OCI-LY7 (cell line): ENCODE data around the gene DFFA. TPM values are rescaled to one million over a fixed set of nuclear protein-coding genes. Genes with fewer than 3 reads are reported as not detected.

Experiments used
- BruUV-seq: library from RNA; stranded (reverse); fragments of 400-500 nt; replicated peaks from 2 replicates; lab custom pipeline; 2021; lab: Mats Ljungman, UMichigan
- CTCF ChIA-PET: fragments of 300-600 bp; sonication (Branson Sonifier 250); formaldehyde crosslinking; loops from one replicate; lab custom pipeline; 2022; ENCODE audit warnings: antibody characterized with exemption; ENCODE audit not compliant: unreplicated experiment; lab: Charles Lee
- POLR2A ChIA-PET: fragments of 300-600 bp; sonication (Branson Sonifier 250); formaldehyde crosslinking; loops from one replicate; lab custom pipeline; 2022; ENCODE audit warnings: antibody characterized with exemption; lab: Charles Lee
- DNase-seq: peaks from one replicate; pipeline ENCODE4 v3.0.0-alpha.2; 2015; ENCODE audit warnings: low spot score
- H2AFZ ChIP-seq: fragments of 200-600 bp; sonication (generic), shearing (Covaris generic); 2 replicates; pipeline ENCODE4 v1.6.1; 2014; ENCODE audit warnings: mild to moderate bottlenecking, antibody characterized with exemption, low read length, moderate library complexity
- H3K27ac ChIP-seq: fragments of 200-600 bp; sonication (generic); 2 replicates; pipeline ENCODE4 v1.5.1; 2014; ENCODE audit warnings: mixed run types, low read depth, mild to moderate bottlenecking, moderate library complexity, low read length, inconsistent platforms; ENCODE audit not compliant: poor library complexity, severe bottlenecking
- H3K36me3 ChIP-seq: fragments of 200-600 bp; sonication (generic); 2 replicates; pipeline ENCODE4 v1.6.1; 2014; ENCODE audit warnings: mild to moderate bottlenecking, antibody characterized with exemption, low read length, moderate library complexity, mixed read lengths; ENCODE audit not compliant: insufficient read depth
- H3K4me1 ChIP-seq: fragments of 200-600 bp; sonication (generic); 2 replicates; pipeline ENCODE4 v1.5.1; 2014; ENCODE audit warnings: mild to moderate bottlenecking, low read length; ENCODE audit not compliant: insufficient read depth, poor library complexity, severe bottlenecking
- H3K4me2 ChIP-seq: fragments of 200-600 bp; sonication (generic); 2 replicates; pipeline ENCODE4 v1.6.1; 2014; ENCODE audit warnings: mild to moderate bottlenecking, low read length
- H3K4me3 ChIP-seq: fragments of 200-600 bp; sonication (generic); 2 replicates; pipeline ENCODE4 v1.5.1; 2014; ENCODE audit warnings: mild to moderate bottlenecking, low read depth, low read length; ENCODE audit not compliant: poor library complexity, severe bottlenecking
- H3K79me2 ChIP-seq: fragments of 200-600 bp; sonication (generic); 2 replicates; pipeline ENCODE4 v1.6.1; 2016; ENCODE audit warnings: low read depth, mild to moderate bottlenecking, low read length, moderate library complexity, mixed read lengths; ENCODE audit not compliant: insufficient read depth
- H3K9me2 ChIP-seq: fragments of 200-600 bp; sonication (generic); 2 replicates; pipeline ENCODE4 v1.6.1; 2016; ENCODE audit warnings: mild to moderate bottlenecking, low read length, mixed read lengths; ENCODE audit not compliant: insufficient read depth
- H3K9me3 ChIP-seq: fragments of 200-600 bp; sonication (generic); 2 replicates; pipeline ENCODE4 v1.6.1; 2014; ENCODE audit warnings: mild to moderate bottlenecking, mixed run types, low read length, mixed read lengths
- H4K20me1 ChIP-seq: fragments of 200-600 bp; sonication (generic); 2 replicates; pipeline ENCODE4 v1.6.1; 2014; ENCODE audit warnings: mild to moderate bottlenecking, antibody characterized with exemption, low read length, moderate library complexity, mixed read lengths; ENCODE audit not compliant: insufficient read depth
- CTCF ChIP-seq: fragments of 200-600 bp; sonication (generic); conservative IDR thresholded peaks from 2 replicates; pipeline ENCODE4 v1.5.1; 2014; ENCODE audit warnings: mild to moderate bottlenecking, antibody characterized with exemption, low read length, moderate library complexity, mixed read lengths
- EZH2phosphoT487 ChIP-seq: fragments of 200-600 bp; sonication (generic); IDR thresholded peaks from 2 replicates; pipeline ENCODE4 v1.6.1; 2018; ENCODE audit warnings: low read depth, borderline replicate concordance, mild to moderate bottlenecking, mixed run types, antibody characterized with exemption, low read length, moderate library complexity, mixed read lengths
- intact Hi-C: fragments of 100-400 bp; cut with micrococcal nuclease; formaldehyde crosslinking; loops from one replicate; pipeline ENCODE4 v1.10.0; 2022; ENCODE audit not compliant: unreplicated experiment
- total RNA-seq, 2 experiments: library from RNA; depleted of rRNA in 1 of 2; stranded (reverse); fragments of >200 nt in 1 of 2; shearing (Covaris generic) in 1 of 2; gene quantifications; 2 replicates each; pipeline ENCODE4 v1.2.3, GENCODE V29; 2014 to 2022

The DFFA gene
- total RNA-seq, 2 experiments from 2014 or later, result 64.6 to 79.0 TPM

- H3K79me2 ChIP-seq, result peaks cover 28% of the 10 kb centered on the region
- no peaks in the 10 kb centered on the region for H3K9me2 ChIP-seq
- TF ChIP-seq EZH2phosphoT487, result no peak
- H3K4me2 ChIP-seq, result no peak overlapping the region
- H2AFZ ChIP-seq, result no peak overlapping the region
- intact Hi-C loops, result loop anchor here (10.0 kb wide), 1 partner anchor 435 kb away; the partner anchor contains the start of gene UBE4B
- CTCF ChIA-PET, result no interaction called here
- peaks cover 52% of the 10 kb centered on the region for H3K36me3 ChIP-seq
- BruUV-seq, result TSS peak; percentile 7
- no peak overlapping the region for H3K27ac ChIP-seq
- H3K9me3 ChIP-seq, result no peaks in the 10 kb centered on the region
- peaks cover 21% of the 10 kb centered on the region for H3K4me1 ChIP-seq
- H4K20me1 ChIP-seq, result peaks cover 4% of the 10 kb centered on the region; the same call in 1 of the 2 replicates
- no peak for DNase-seq
- H3K4me3 ChIP-seq, result no peak overlapping the region
- POLR2A ChIA-PET, result interaction anchor here (0.6 to 0.7 kb wide), 2 partner anchors 59 to 408 kb away, joined by 3 to 7 read pairs; no protein-coding TSS in a partner anchor
These were observed 2.3 kb downstream of the DFFA start for GRCh38 chr1:10470043-10470442.

- Histone ChIP-seq H3K79me2 (peaks cover 22% of the 10 kb centered on the region), H2AFZ (no peak overlapping the region), H3K9me3 (no peaks in the 10 kb centered on the region), H3K4me2 (no peak overlapping the region), H3K4me1 (peaks cover 12% of the 10 kb centered on the region), H3K27ac (no peak overlapping the region), H3K36me3 (peaks cover 80% of the 10 kb centered on the region), H3K4me3 (no peak overlapping the region), H4K20me1 (peaks cover 4% of the 10 kb centered on the region; the same call in 1 of the 2 replicates), H3K9me2 (no peaks in the 10 kb centered on the region)
- intact Hi-C loops, result no loop called here
- BruUV-seq, result no TSS peak
- DNase-seq, result no peak
- TF ChIP-seq EZH2phosphoT487 (no peak), CTCF (no peak)
- ChIA-PET POLR2A (interaction anchor here (0.7 kb wide), 2 partner anchors 32 to 145 kb away, joined by 4 to 7 read pairs; no protein-coding TSS in a partner anchor), CTCF (no interaction called here)
These were observed 5.3 kb downstream of the DFFA start for GRCh38 chr1:10467078-10467477.

GRCh38 chr1:10459184-10459583 lies 13.1 kb downstream of the DFFA start:
- Histone ChIP-seq H3K27ac (no peak overlapping the region), H3K9me3 (no peaks in the 10 kb centered on the region), H3K4me3 (no peak overlapping the region), H3K4me2 (no peak overlapping the region), H3K79me2 (no peaks in the 10 kb centered on the region), H2AFZ (no peak overlapping the region), H3K9me2 (no peaks in the 10 kb centered on the region), H3K4me1 (peaks cover 10% of the 10 kb centered on the region), H4K20me1 (no peaks in the 10 kb centered on the region), H3K36me3 (peaks cover 81% of the 10 kb centered on the region)
- no TSS peak for BruUV-seq
- CTCF ChIA-PET, result no interaction called here
- POLR2A ChIA-PET, result interaction anchor here (0.7 kb wide), 1 partner anchor 34 kb away, joined by 3 read pairs; no protein-coding TSS in a partner anchor
- intact Hi-C loops, result no loop called here
- no peak for TF ChIP-seq EZH2phosphoT487
- no peak for TF ChIP-seq CTCF
- no peak for DNase-seq
